GM12878 (cell line): ENCODE results near the gene MAP3K21. TPM values are rescaled to one million over a fixed set of nuclear protein-coding genes. Genes with fewer than 3 reads are reported as not detected.

ENCODE experiments used
- ATAC-seq: fragments of 200-7000 bp; cut with Tn5 transposase; 3 replicates; pipeline ENCODE4 v1.9.1; 2020; ENCODE audit warnings: mild to moderate bottlenecking, moderate library complexity
- BruUV-seq: library from RNA; stranded (reverse); fragments of 400-500 nt; replicated peaks from 2 replicates; lab custom pipeline; 2021; lab: Mats Ljungman, UMichigan
- CTCF ChIA-PET: fragments of 300-600 bp; sonication (Branson Sonifier 250); formaldehyde crosslinking; extraction: SDS; loops from one replicate; lab custom pipeline; 2021; ENCODE audit warnings: inconsistent platforms; lab: Yijun Ruan, JAX
- POLR2A ChIA-PET: fragments of 350-600 bp; formaldehyde crosslinking; extraction: SDS; loops from one replicate; lab custom pipeline; 2021; ENCODE audit warnings: inconsistent platforms; lab: Charles Lee
- RAD21 ChIA-PET: fragments of 300-600 bp; sonication (Branson Sonifier 250); formaldehyde crosslinking; loops from one replicate; lab custom pipeline; 2023; ENCODE audit warnings: antibody characterized with exemption; ENCODE audit not compliant: unreplicated experiment; lab: Charles Lee
- SMC1A ChIA-PET: fragments of 300-600 bp; sonication (Branson Sonifier 250); formaldehyde crosslinking; loops from one replicate; lab custom pipeline; 2023; ENCODE audit not compliant: unreplicated experiment, uncharacterized antibody; lab: Charles Lee
- DNase-seq: peaks from one replicate; pipeline ENCODE4 v3.0.0-alpha.2; 2011; ENCODE audit warnings: low read depth, low spot score
- FAIRE-seq: peaks from 3 replicates; lab custom pipeline; 2011; peaks lifted over from hg19 to GRCh38; lab: Jason Lieb, UNC
- H2AFZ ChIP-seq: 2 replicates; pipeline ENCODE4 v1.6.0; 2011; ENCODE audit warnings: low read depth, low read length, control low read depth; ENCODE audit not compliant: control insufficient read depth
- H3K27ac ChIP-seq: 2 replicates; pipeline ENCODE4 v1.5.1; 2011; ENCODE audit warnings: control low read depth; ENCODE audit not compliant: control insufficient read depth, insufficient read depth
- H3K27me3 ChIP-seq, 2 experiments: replicated peaks in 1 of 2; 2 replicates each; pipeline versions ENCODE4 v1.6.0 to v1.6.1; 2011; ENCODE audit warnings: low read length in 1 of 2; ENCODE audit not compliant: control insufficient read depth in 2 of 2, insufficient read depth in 2 of 2
- H3K36me3 ChIP-seq, 2 experiments: 2 replicates each; pipeline ENCODE4 v1.5.1; 2011; ENCODE audit warnings: low read length in 1 of 2; ENCODE audit not compliant: control insufficient read depth in 2 of 2, insufficient read depth in 2 of 2
- H3K4me1 ChIP-seq: 2 replicates; pipeline ENCODE4 v1.6.1; 2011; ENCODE audit warnings: mild to moderate bottlenecking, low read length, moderate library complexity, mixed read lengths; ENCODE audit not compliant: control insufficient read depth, insufficient read depth
- H3K4me2 ChIP-seq: 2 replicates; pipeline ENCODE4 v1.6.0; 2011; ENCODE audit warnings: control low read depth; ENCODE audit not compliant: control insufficient read depth, insufficient read depth
- H3K4me3 ChIP-seq: fragments of 200-600 bp; sonication (generic); 2 replicates; pipeline ENCODE4 v1.5.1; 2016
- H3K79me2 ChIP-seq: 2 replicates; pipeline ENCODE4 v1.6.0; 2011; ENCODE audit warnings: low read length; ENCODE audit not compliant: control insufficient read depth, insufficient read depth
- H3K9ac ChIP-seq: 2 replicates; pipeline ENCODE4 v1.8.0; 2011; ENCODE audit warnings: low read length, control low read depth, mixed read lengths; ENCODE audit not compliant: control insufficient read depth, insufficient read depth
- H3K9me3 ChIP-seq: replicated peaks from 3 replicates; pipeline ENCODE4 v1.5.1; 2011; ENCODE audit warnings: mild to moderate bottlenecking, low read length; ENCODE audit not compliant: control insufficient read depth, insufficient read depth
- H4K20me1 ChIP-seq: 2 replicates; pipeline ENCODE4 v1.6.0; 2011; ENCODE audit not compliant: control insufficient read depth, insufficient read depth
- BCLAF1 ChIP-seq: fragments of 450-650 bp; IDR thresholded peaks from 2 replicates; pipeline ENCODE4 v1.6.1; 2017; ENCODE audit warnings: antibody characterized with exemption, mild to moderate bottlenecking, moderate library complexity
- CEBPB ChIP-seq, 2 experiments: fragments of 150-350 bp in 1 of 2; IDR thresholded peaks; 2 replicates each; pipeline ENCODE4 v1.6.1; 2012 to 2014; ENCODE audit warnings: low read depth in 2 of 2, low read length in 2 of 2, borderline replicate concordance in 1 of 2, inconsistent platforms in 1 of 2
- JUNB ChIP-seq: IDR thresholded peaks from 2 replicates; pipeline ENCODE4 v1.6.1; 2016; ENCODE audit warnings: antibody characterized with exemption, mild to moderate bottlenecking
- LARP7 ChIP-seq: fragments of 450-650 bp; IDR thresholded peaks from 2 replicates; pipeline ENCODE4 v1.6.1; 2017; ENCODE audit warnings: mild to moderate bottlenecking
- MTA3 ChIP-seq: IDR thresholded peaks from 2 replicates; pipeline ENCODE4 v1.6.1; 2012; ENCODE audit warnings: low read length, inconsistent platforms, borderline replicate concordance
- MXI1 ChIP-seq: fragments of 150-350 bp; IDR thresholded peaks from 2 replicates; pipeline ENCODE4 v1.6.1; 2011; ENCODE audit warnings: low read depth, mild to moderate bottlenecking, inconsistent platforms, low read length, improper control_type of control experiment
- PAX5 ChIP-seq: IDR thresholded peaks from 2 replicates; pipeline ENCODE4 v1.6.1; 2011; ENCODE audit warnings: low read depth, low read length, borderline replicate concordance
- RCOR1 ChIP-seq: conservative IDR thresholded peaks from 2 replicates; pipeline ENCODE4 v1.6.1; 2012; ENCODE audit warnings: low read depth, low read length, improper control_type of control experiment
- SMC3 ChIP-seq: IDR thresholded peaks from 2 replicates; pipeline ENCODE4 v1.6.1; 2011; ENCODE audit warnings: low read length, improper control_type of control experiment, borderline replicate concordance
- SRF ChIP-seq, 2 experiments: IDR thresholded peaks; 2 replicates each; pipeline ENCODE4 v1.6.1; 2011; ENCODE audit warnings: low read depth in 2 of 2, low read length in 2 of 2, mild to moderate bottlenecking in 1 of 2, moderate library complexity in 1 of 2
- STAT3 ChIP-seq: IDR thresholded peaks from 2 replicates; pipeline ENCODE4 v1.6.1; 2011; ENCODE audit warnings: low read depth, low read length, improper control_type of control experiment
- ZNF274 ChIP-seq: IDR thresholded peaks from one replicate; pipeline ENCODE4 v1.8.0; 2011; ENCODE audit not compliant: insufficient read length, insufficient read depth
- WGBS: methylation state at CpG from one replicate; pipeline ENCODE4 v1.1.6; 2016; ENCODE audit warnings: low lambda C conversion rate; ENCODE audit not compliant: insufficient replicate concordance, insufficient coverage; ENCODE audit errors: missing lambda C conversion rate; 5-methylcytosine and 5-hydroxymethylcytosine counted together
- in situ Hi-C: fragments of 300-500 bp; cut with MboI; formaldehyde crosslinking; loops from 9 replicates; pipeline ENCODE4 v1.14.3; 2018; ENCODE audit warnings: mixed read lengths
- intact Hi-C: fragments of 100-400 bp; cut with micrococcal nuclease; formaldehyde crosslinking; loops from one replicate; pipeline ENCODE4 v1.14.2; 2022; ENCODE audit not compliant: unreplicated experiment
- polyA plus RNA-seq, 11 experiments: library from polyadenylated mRNA; depleted of rRNA in 4 of 11; unstranded in 6 of 11; stranded (reverse) in 5 of 11; fragments of >200 nt; fragmentation: Nextera tagmentation in 4 of 11; fragmentation: Illumina TruSeq in 1 of 11; extraction: Ambion mirVana in 4 of 11; extraction: Trizol in 1 of 11; gene quantifications; 1 replicate in 1 of 11; 2 replicates in 10 of 11; pipeline versions ENCODE4 v1.2.1 to v1.2.3, GENCODE V29; 2011 to 2016; ENCODE audit warnings: inconsistent platforms in 2 of 11, missing spikeins in 2 of 11, low read depth in 1 of 11
- total RNA-seq, 4 experiments: library from RNA; depleted of rRNA in 3 of 4; stranded (reverse); fragments of >200 nt in 3 of 4; fragmentation: Illumina TruSeq in 1 of 4; extraction: Trizol in 1 of 4; gene quantifications; 2 replicates each; pipeline versions ENCODE4 v1.2.1 to v1.2.3, GENCODE V29; 2013 to 2021
- TF ChIP-seq, protein P1 (sequence below): IDR thresholded peaks from 2 replicates; pipeline ENCODE4 v1.6.1; 2011; ENCODE audit warnings: low read depth, mild to moderate bottlenecking, low read length, moderate library complexity, borderline replicate concordance; ENCODE audit errors: extremely low read depth
- TF ChIP-seq, protein P2 (sequence below): fragments of 450-650 bp; IDR thresholded peaks from 2 replicates; pipeline ENCODE4 v1.6.1; 2017; ENCODE audit warnings: mild to moderate bottlenecking, moderate library complexity

MAP3K21 gene
- total and polyA plus RNA-seq, 10 of the 15 experiments (the other 5 are each of a cell fraction or from before 2014, with no cell fraction given): 0.02 to 0.21 (median 0.09) TPM; not detected in 1

GRCh38 chr1:233367057-233367803, 39.7 kb downstream of the MAP3K21 start (continued):
- no peak for TF ChIP-seq RCOR1
- no peak for TF ChIP-seq MXI1
- TF ChIP-seq LARP7: no peak
- no peak for TF ChIP-seq CEBPB (IDR thresholded peaks at IDR 0.05; ENCODE audit: borderline replicate concordance in 1 of 2, low read depth in 2 of 2, low read length in 2 of 2)
- no peak for TF ChIP-seq JUNB
- no peak for TF ChIP-seq PAX5
- no peak for TF ChIP-seq SMC3
- no peak for TF ChIP-seq MTA3

DNA sequence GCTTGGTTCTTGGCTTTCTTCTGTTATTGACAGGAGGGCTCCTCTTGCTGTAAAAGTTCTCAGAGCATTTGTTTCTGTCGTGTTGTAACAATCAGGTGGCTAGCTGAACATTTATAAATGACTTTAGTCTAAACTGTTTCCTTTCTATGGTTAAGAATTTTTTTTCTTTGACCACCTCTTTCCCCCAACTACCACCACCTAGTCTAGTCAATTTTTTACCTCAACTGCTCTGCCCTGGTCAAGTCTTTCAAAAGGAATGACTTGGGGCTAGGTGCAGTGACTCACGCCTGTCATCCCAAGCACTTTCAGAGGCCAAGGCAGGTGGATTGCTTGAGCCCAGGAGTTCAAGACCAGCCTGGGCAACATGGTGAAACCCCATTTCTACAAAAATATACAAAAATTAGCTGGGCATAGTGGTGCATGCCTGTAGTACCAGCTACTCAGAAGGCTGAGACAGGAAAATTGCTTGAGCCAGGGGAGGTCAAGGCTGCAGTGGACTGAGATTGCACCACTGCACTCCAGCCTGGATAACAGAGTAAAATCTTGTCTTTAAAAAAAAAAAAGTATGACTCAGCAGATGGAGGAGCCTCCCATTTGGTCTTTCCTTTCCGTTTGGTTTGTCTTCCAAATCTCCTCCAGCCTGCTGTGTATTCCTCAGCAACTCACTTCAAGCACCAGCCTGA, 40.7 kb downstream of the MAP3K21 start:
- Histone ChIP-seq H3K27ac (no peak overlapping the region), H3K36me3 (no peaks in the 10 kb centered on the region), H4K20me1 (no peaks in the 10 kb centered on the region), H3K9ac (no peak overlapping the region), H3K9me3 (no peaks in the 10 kb centered on the region), H3K4me2 (no peak overlapping the region), H3K79me2 (no peaks in the 10 kb centered on the region), H2AFZ (no peak overlapping the region), H3K4me3 (no peak overlapping the region), H3K27me3 (no peaks in the 10 kb centered on the region), H3K4me1 (no peaks in the 10 kb centered on the region)
- ChIA-PET POLR2A (interaction anchor here (0.7 kb wide), 1 partner anchor 216 kb away, joined by 4 read pairs; no protein-coding TSS in a partner anchor), SMC1A (interaction anchor here (0.7 kb wide), 1 partner anchor 467 kb away, joined by 3 read pairs; no protein-coding TSS in a partner anchor), RAD21 (no interaction called here), CTCF (interaction anchor here (1.1 to 4.4 kb wide), 4 partner anchors 17 to 701 kb away, joined by 3 to 16 read pairs (median 6); no protein-coding TSS in a partner anchor)
- intact Hi-C loops: no loop called here
- 21% methylated on average over 3 of the region's 3 CpGs for WGBS
- ATAC-seq (no peak), DNase-seq (no peak), FAIRE-seq (no peak)
- BruUV-seq: no TSS peak
- in situ Hi-C loops: no loop called here
- TF ChIP-seq ZNF274: no peak
- TF ChIP-seq SRF (IDR thresholded peaks at IDR 0.05; ENCODE audit: low read depth in 2 of 2, low read length in 2 of 2): no peak
- TF ChIP-seq, protein P1, sequence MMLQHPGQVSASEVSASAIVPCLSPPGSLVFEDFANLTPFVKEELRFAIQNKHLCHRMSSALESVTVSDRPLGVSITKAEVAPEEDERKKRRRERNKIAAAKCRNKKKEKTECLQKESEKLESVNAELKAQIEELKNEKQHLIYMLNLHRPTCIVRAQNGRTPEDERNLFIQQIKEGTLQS: no peak
- TF ChIP-seq, protein P2, sequence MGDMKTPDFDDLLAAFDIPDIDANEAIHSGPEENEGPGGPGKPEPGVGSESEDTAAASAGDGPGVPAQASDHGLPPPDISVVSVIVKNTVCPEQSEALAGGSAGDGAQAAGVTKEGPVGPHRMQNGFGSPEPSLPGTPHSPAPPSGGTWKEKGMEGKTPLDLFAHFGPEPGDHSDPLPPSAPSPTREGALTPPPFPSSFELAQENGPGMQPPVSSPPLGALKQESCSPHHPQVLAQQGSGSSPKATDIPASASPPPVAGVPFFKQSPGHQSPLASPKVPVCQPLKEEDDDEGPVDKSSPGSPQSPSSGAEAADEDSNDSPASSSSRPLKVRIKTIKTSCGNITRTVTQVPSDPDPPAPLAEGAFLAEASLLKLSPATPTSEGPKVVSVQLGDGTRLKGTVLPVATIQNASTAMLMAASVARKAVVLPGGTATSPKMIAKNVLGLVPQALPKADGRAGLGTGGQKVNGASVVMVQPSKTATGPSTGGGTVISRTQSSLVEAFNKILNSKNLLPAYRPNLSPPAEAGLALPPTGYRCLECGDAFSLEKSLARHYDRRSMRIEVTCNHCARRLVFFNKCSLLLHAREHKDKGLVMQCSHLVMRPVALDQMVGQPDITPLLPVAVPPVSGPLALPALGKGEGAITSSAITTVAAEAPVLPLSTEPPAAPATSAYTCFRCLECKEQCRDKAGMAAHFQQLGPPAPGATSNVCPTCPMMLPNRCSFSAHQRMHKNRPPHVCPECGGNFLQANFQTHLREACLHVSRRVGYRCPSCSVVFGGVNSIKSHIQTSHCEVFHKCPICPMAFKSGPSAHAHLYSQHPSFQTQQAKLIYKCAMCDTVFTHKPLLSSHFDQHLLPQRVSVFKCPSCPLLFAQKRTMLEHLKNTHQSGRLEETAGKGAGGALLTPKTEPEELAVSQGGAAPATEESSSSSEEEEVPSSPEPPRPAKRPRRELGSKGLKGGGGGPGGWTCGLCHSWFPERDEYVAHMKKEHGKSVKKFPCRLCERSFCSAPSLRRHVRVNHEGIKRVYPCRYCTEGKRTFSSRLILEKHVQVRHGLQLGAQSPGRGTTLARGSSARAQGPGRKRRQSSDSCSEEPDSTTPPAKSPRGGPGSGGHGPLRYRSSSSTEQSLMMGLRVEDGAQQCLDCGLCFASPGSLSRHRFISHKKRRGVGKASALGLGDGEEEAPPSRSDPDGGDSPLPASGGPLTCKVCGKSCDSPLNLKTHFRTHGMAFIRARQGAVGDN: no peak
- TF ChIP-seq STAT3: no peak
- no peak for TF ChIP-seq CEBPB (IDR thresholded peaks at IDR 0.05; ENCODE audit: borderline replicate concordance in 1 of 2, low read depth in 2 of 2, low read length in 2 of 2)
- TF ChIP-seq BCLAF1: no peak
